ENCODE data around the gene C1RL. TPM values are rescaled to one million over a fixed set of nuclear protein-coding genes. Genes with fewer than 3 reads are reported as not detected.

Gene C1RL
- total RNA-seq, 1 experiment from 2014 or later: 17.7 TPM

- TF ChIP-seq E2F5 (CRISPR knock-in tag; IDR thresholded peaks at IDR 0.05) (no peak), SOX15 (CRISPR knock-in tag; IDR thresholded peaks at IDR 0.05) (no peak)
These were observed 37.0 kb downstream of the C1RL start (continued) for GRCh38 chr12:7072035-7072434.

- H3K27me3 Mint-ChIP-seq (ENCODE audit: low read depth): peaks cover 8% of the 10 kb centered on the region; the same call in 1 of the 2 replicates
- no peak overlapping the region for H3K27ac Mint-ChIP-seq
- no peaks in the 10 kb centered on the region for H3K9me3 Mint-ChIP-seq
- no peaks in the 10 kb centered on the region for H3K4me1 Mint-ChIP-seq
- DNase-seq (ENCODE audit: low spot score): no peak
- POLR2A ChIA-PET: no interaction called here
- H3K36me3 Mint-ChIP-seq: no peaks in the 10 kb centered on the region
- TF ChIP-seq FOXK1 (CRISPR knock-in tag; IDR thresholded peaks at IDR 0.05) (no peak), GRHL2 (CRISPR knock-in tag; IDR thresholded peaks at IDR 0.05; ENCODE audit: insufficient replicate concordance, severe bottlenecking) (no peak), ZNF423 (CRISPR knock-in tag; IDR thresholded peaks at IDR 0.05) (no peak), RORB (CRISPR knock-in tag; IDR thresholded peaks at IDR 0.05) (no peak), FOXJ3 (CRISPR knock-in tag; IDR thresholded peaks at IDR 0.05; ENCODE audit: borderline replicate concordance) (no peak), NR2C2 (CRISPR knock-in tag; IDR thresholded peaks at IDR 0.05) (no peak), ZNF416 (CRISPR knock-in tag; IDR thresholded peaks at IDR 0.05) (no peak), NR1H2 (CRISPR knock-in tag; IDR thresholded peaks at IDR 0.05) (no peak), ATF2 (CRISPR knock-in tag; IDR thresholded peaks at IDR 0.05; ENCODE audit: borderline replicate concordance, low read depth) (no peak), NFYB (CRISPR knock-in tag; conservative IDR thresholded peaks at IDR 0.05; ENCODE audit: low read depth) (no peak), CDX4 (CRISPR knock-in tag; IDR thresholded peaks at IDR 0.05; ENCODE audit: borderline replicate concordance) (no peak), ZNF317 (CRISPR knock-in tag; IDR thresholded peaks at IDR 0.05; ENCODE audit: borderline replicate concordance, low read depth) (no peak)
- H3K4me3 Mint-ChIP-seq: no peak overlapping the region
- CTCF ChIA-PET: interaction anchor here (1.7 kb wide), 2 partner anchors 9 to 40 kb away, joined by 5 read pairs; partner anchors contain the start of genes C1RL and C1S
- ATAC-seq: no peak
These were observed 39.6 kb downstream of the C1RL start for GRCh38 chr12:7069386-7069785.

- H3K9me3 Mint-ChIP-seq: no peaks in the 10 kb centered on the region
- POLR2A ChIA-PET: no interaction called here
- DNase-seq (ENCODE audit: low spot score): no peak
- CTCF ChIA-PET: interaction anchor here (1.7 kb wide), 2 partner anchors 8 to 40 kb away, joined by 5 read pairs; partner anchors contain the start of genes C1RL and C1S
- H3K4me1 Mint-ChIP-seq: no peaks in the 10 kb centered on the region
- TF ChIP-seq MYBL2 (CRISPR knock-in tag; IDR thresholded peaks at IDR 0.05) (no peak), ZNF425 (CRISPR knock-in tag; conservative IDR thresholded peaks at IDR 0.05) (no peak), E2F4 (CRISPR knock-in tag; IDR thresholded peaks at IDR 0.05; ENCODE audit: borderline replicate concordance, low read depth) (no peak), ZNF423 (CRISPR knock-in tag; IDR thresholded peaks at IDR 0.05) (no peak), SMAD3 (CRISPR knock-in tag; IDR thresholded peaks at IDR 0.05; ENCODE audit: borderline replicate concordance) (no peak), E2F5 (CRISPR knock-in tag; IDR thresholded peaks at IDR 0.05) (no peak), ZNF219 (CRISPR knock-in tag; IDR thresholded peaks at IDR 0.05; ENCODE audit: borderline replicate concordance) (no peak), CBFB (CRISPR knock-in tag; IDR thresholded peaks at IDR 0.05; ENCODE audit: low read depth) (no peak), CDX4 (CRISPR knock-in tag; IDR thresholded peaks at IDR 0.05; ENCODE audit: borderline replicate concordance) (no peak)
- no peaks in the 10 kb centered on the region for H3K36me3 Mint-ChIP-seq
- ATAC-seq: no peak
- peaks cover 8% of the 10 kb centered on the region; the same call in 1 of the 2 replicates for H3K27me3 Mint-ChIP-seq (ENCODE audit: low read depth)
- H3K27ac Mint-ChIP-seq: no peak overlapping the region
- no peak overlapping the region for H3K4me3 Mint-ChIP-seq
These were observed 40.0 kb downstream of the C1RL start for GRCh38 chr12:7068994-7069346.

All from WTC11 (cell line).